GM20000 (cell line): ENCODE measurements around the gene TAS1R3.

Source experiments
- DNase-seq: peaks from one replicate; pipeline ENCODE4 v3.0.0; 2012; ENCODE audit warnings: low spot score
- TF ChIP-seq, protein P1 (sequence below): IDR thresholded peaks from 2 replicates; pipeline ENCODE4 v1.5.1; 2012; ENCODE audit warnings: mild to moderate bottlenecking, control low read depth; ENCODE audit errors: extremely low read depth, missing control alignments

The TAS1R3 gene

DNA sequence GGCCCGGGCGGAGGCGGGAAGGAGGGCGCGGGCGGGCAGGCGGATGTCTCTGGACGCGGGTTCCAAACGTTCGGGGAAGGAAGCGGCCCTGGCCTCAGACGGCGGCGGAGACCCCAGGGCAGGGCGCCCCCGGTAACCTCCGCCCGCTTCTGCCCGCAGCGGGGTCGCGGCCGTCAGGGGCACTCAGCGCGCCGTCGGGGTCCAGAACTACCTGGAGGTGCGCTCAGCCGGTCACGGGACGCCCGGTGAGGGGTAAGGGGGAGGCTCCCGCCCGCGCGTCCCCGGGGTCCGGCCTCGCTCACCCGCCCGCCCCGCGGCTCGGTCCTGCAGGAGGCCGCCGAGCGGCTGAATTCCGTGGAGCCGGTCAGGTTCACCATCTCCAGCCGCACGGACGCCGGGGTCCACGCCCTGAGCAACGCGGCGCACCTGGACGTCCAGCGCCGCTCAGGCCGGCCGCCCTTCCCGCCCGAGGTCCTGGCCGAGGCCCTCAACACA lies 22.3 kb upstream of the TAS1R3 start:
- TF ChIP-seq, protein P1, sequence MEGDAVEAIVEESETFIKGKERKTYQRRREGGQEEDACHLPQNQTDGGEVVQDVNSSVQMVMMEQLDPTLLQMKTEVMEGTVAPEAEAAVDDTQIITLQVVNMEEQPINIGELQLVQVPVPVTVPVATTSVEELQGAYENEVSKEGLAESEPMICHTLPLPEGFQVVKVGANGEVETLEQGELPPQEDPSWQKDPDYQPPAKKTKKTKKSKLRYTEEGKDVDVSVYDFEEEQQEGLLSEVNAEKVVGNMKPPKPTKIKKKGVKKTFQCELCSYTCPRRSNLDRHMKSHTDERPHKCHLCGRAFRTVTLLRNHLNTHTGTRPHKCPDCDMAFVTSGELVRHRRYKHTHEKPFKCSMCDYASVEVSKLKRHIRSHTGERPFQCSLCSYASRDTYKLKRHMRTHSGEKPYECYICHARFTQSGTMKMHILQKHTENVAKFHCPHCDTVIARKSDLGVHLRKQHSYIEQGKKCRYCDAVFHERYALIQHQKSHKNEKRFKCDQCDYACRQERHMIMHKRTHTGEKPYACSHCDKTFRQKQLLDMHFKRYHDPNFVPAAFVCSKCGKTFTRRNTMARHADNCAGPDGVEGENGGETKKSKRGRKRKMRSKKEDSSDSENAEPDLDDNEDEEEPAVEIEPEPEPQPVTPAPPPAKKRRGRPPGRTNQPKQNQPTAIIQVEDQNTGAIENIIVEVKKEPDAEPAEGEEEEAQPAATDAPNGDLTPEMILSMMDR, result no peak
- peak; percentile 67 for DNase-seq

DNA sequence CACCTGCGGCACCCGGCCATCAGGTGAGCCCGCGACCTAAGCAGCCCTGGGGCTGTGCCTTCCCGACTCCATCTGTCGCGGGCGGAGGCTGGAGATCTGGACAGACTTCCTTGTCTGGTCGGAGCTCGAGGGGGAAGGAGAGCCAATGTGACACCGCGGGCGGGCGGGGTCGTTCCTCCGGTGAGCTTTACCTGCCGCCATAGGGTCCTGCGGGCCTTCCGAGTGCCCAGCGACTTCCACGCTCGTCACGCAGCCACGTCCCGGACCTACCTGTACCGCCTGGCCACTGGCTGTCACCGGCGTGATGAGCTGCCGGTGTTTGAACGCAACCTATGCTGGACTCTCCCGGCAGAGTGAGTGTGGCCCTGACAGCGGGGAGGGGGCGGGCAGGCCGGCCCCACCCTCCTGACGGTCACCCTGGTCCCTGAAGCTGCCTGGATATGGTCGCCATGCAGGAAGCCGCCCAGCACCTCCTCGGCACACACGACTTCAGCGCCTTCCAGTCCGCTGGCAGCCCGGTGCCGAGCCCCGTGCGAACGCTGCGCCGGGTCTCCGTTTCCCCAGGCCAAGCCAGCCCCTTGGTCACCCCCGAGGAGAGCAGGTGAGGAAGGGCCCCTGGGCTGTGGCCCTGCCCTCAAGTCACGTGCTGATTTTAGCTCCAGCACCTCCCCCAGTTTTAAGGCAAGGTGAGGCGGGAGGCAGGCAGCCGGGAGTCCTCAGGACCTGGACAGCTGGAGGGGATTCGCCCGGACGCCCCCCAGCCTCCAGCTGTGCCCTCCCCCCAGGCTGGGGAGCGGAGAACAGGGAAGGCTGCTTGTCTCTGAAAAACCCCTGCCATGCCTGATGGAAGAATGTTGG lies 21.6 kb upstream of the TAS1R3 start:
- TF ChIP-seq, protein P1, result no peak
- DNase-seq, result no peak

DNA sequence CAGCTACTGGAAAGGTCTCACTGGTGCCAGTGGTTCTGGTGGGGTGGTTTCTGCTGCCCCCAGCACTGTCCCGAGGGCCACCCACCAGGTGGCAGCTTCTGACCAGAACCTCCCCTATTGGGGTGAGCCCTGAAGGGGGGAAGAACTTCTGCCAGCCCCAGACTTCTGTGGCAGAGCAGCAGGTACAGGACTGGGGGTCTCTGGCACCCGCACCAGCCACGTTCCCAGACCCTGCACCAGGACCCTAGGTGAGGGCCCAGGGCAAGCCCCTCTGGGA lies 21.0 kb upstream of the TAS1R3 start:
- no peak for DNase-seq
- TF ChIP-seq, protein P1, result no peak

DNA sequence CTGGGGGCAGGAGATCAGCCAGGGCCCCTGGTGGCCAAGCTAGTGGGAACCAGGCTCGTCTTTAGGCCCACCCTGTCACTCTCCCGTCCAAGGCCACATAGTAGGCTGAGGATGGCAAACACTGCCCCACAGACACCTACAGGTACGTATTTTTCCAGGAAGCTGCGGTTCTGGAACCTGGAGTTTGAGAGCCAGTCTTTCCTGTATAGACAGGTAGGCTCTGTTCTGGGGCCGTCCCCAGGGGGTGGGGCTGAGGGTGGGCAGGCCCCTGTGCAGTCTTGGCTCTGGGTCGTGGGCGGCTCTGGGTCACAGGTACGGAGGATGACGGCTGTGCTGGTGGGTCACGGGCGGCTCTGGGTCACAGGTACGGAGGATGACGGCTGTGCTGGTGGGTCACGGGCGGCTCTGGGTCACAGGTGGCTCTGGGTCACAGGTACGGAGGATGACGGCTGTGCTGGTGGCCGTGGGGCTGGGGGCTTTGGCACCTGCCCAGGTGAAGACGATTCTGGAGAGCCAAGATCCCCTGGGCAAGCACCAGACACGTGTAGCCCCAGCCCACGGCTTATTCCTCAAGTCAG lies 20.5 kb upstream of the TAS1R3 start:
- TF ChIP-seq, protein P1, result no peak
- DNase-seq, result no peak

DNA sequence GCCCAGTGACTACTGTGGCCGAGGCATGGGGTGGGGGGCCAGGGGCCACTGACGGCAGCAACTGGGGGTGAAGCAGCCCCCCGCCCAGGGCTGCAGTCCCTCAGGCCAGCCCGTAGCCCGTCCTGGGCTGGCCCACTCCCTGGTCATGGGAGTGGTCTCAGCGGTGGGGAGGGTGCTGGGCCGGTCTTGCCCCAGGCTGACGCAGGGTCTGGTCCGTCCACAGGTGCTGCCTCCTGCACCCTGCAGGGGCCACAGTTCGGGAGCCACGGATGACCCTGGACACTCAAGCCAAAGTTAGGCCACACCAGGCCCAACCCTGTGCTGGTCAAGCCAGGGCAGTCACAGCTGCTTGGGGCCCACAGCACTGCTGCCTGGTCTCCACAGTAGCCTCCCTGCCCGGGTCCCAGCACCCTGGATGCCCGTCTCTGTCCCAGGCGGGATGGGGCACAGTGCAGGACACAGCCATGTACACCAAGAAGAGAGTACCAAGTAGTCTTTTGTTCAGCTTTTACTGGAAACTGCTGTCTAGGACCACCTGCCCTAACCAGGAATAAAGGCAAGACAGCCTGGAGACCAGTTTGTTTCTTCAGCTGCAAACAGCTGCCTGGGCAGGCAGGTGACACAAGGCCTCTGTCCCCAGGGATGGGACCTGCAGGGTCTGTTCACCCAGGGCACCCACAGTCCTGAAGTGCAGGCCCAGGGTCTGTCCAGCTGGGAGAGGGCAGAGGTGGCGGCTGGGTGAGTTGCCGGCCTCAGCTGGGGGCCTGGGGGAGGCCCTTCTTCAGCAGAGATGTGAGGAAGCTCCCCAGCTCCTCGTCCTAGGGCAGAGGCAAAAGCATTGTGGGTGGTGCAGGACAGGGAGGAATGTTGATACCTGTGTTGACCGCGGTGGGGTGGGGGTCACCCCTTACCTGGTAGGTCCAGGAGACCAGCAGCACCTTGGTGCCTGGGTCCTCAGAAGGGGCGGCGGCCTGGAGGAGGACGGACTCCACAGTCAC lies 19.7 kb upstream of the TAS1R3 start:
- TF ChIP-seq, protein P1, result no peak
- no peak for DNase-seq

DNA sequence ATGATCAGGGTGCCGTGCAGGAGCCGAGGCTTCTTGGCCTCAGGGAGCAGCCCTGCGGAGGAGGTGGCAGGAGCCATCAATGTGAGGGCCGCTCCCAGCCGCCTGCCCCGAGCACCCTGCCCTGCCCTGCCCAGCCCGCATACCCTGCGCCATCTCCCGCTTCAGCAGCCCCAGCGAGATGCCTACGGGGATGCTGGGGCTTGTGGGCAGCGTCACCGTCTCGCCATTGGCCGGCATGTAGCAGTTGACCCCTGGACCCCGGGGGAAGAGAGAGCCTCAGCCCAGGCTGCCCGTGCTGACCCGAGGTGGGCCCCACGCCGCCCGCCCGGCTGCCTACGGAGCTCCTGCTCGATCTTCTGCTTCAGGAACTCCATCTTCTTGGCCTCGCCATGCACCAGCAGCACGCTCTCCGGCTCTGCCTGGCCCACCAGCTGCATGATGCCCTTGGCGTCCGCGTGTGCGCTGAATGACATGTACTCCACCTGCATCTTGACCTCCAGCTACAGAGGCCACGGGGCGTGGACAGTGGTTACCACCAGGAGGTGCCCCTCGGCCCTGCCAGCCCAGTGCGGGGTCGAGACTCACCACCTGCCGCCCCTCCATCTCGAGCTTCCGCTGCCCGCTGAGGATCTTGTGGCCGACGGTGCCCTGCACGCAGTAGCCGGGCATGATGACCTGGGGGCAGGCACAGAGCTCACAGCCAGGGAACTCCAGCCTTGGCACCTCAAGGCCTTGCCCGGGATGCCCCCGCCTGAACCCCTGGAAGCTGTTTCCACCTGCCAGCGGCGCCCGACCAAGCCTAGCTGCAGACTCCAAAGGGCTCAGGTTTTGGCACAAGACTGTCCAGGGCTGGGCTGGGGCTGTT lies 18.4 kb upstream of the TAS1R3 start:
- TF ChIP-seq, protein P1, result no peak
- DNase-seq, result no peak
